GM18517 (cell line): ENCODE data around the gene RASAL2.
"Not testable (repeated sequence)": the region's sequence is repeated elsewhere in the genome, so short reads cannot be mapped to it uniquely, and the experiment has no call there.

Source experiments
- ATAC-seq: cut with Tn5 transposase; IDR thresholded peaks from one replicate; pipeline ENCODE4 v1.9.1; 2021; ENCODE audit warnings: mild to moderate bottlenecking, moderate library complexity; ENCODE audit not compliant: unreplicated experiment

The RASAL2 gene

GRCh38 chr1:178218550-178218949, 124.6 kb downstream of the RASAL2 start:
- no peak for ATAC-seq

DNA sequence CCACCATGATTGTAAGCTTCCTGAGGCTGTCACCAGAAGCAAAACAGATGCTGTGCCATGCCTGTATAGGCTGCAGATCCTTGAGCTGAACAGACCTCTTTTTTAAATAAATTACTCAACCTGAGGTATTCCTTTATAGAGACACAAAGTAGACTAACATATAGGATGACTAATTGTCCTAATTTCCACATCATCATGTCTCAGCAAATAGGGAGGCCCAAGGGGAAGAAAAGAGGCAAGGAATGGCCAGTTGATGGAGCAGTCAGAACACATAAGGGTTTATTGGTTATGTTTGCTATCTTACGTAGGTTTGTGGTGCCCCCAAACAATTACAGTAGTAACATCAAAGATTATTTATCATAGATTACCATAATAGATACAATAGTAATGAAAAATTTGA, 126.2 kb downstream of the RASAL2 start:
- ATAC-seq = no peak

DNA sequence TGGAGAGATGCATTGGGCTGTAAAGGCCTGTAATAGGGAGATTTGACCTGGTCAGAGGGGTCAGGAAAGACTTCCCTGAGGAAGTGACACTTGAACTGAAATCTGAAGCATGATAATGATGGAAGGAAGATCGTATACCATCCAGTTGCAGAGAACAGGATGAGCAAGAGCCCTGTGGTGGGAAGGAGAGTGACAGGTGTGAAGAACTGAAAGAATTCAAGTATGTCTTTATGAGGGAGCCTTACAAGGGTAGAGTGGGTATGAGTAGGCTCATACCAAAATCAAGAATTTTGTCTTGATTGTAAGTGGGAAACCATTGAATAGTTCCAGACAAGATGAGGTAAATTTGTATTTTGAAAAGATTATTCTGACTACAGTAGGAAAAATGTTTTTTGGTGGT, 129.4 kb downstream of the RASAL2 start:
- no peak for ATAC-seq

- ATAC-seq = no peak
These were observed 130.5 kb downstream of the RASAL2 start for GRCh38 chr1:178224358-178224757.

DNA sequence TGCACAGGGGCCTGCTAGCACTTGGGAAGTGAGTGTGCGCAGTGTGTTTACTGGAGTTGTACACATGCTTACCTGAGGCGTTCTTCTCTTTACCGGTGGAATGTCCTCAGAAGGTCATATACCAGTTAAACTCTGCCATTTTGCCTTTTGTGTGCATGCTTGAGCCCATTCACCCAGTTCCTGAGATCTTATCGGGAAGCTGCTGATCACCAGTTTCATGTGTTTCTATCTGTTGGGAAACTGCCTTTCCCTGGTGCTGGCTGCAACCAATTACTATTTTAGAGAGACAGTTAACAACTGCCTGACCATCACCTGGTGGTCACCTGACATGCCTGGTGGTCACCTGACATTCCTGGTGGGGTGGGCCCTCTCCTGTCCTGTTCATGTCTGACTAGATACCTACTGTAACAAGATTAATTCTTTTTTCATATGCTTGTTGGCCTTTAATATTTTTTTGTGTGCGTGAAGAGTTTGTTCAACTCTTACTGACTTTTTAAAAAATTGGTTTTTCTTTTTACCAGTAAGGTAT, 137.0 kb downstream of the RASAL2 start:
- ATAC-seq = no peak

DNA sequence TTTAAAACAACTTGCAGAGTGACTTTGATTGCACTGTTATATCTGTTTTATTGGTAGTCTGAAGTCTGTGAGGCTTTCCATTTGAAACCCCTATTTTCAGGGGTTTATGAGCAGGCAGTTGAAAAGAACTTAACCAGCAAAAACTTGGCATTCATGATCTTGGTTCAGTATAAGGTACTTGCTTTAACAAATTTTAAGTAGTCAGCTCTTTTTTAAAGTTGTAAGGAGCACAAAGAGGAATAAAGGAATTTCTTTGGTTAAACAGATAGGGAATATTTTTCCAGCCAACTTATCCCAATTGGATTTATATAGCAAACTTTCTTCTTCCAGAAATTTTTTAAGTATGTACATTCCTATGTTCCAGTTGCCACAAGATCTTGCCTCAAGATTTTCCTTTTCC, 138.2 kb downstream of the RASAL2 start:
- ATAC-seq = no peak

GRCh38 chr1:178232949-178233348, 139.0 kb downstream of the RASAL2 start:
- no peak for ATAC-seq

DNA sequence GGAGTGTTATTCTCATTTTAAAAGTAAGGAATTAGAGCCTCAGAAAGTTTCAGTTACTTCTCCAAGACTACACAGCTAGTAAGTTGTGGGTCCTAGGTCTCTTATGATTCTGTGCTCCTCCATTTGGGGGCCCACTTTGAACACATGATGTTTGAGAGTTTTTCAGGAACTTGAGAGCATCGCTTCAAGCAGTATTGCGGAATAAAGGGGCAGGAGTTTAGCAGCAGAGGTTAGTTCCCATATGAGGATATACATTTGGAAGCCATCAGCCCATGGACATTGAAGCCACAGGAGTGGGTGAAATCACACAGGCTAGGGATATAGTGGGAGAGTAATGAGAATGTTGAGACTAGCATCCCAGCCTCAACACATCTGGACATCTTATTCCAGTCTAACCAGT, 143.2 kb downstream of the RASAL2 start:
- no peak for ATAC-seq

GRCh38 chr1:178238722-178239510, 145.0 kb downstream of the RASAL2 start:
- ATAC-seq = no peak

DNA sequence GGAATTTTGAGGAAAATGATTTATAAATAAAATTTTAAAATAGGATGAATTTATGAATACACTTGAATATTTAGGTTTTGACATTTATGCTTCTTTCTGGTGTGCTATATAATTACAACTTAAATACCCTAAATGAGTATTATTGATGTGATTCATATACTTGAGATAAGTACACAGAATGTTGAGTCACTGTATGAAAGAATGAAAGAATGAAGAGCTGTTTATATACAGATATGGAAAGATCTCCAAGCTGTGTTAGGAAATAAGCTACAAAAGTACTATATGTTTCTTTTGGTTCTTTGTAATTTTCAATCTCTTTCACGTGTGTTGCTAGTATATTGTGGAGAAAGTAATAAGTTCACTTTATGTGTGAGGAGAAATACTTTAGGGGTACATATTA, 147.2 kb downstream of the RASAL2 start:
- no peak for ATAC-seq

DNA sequence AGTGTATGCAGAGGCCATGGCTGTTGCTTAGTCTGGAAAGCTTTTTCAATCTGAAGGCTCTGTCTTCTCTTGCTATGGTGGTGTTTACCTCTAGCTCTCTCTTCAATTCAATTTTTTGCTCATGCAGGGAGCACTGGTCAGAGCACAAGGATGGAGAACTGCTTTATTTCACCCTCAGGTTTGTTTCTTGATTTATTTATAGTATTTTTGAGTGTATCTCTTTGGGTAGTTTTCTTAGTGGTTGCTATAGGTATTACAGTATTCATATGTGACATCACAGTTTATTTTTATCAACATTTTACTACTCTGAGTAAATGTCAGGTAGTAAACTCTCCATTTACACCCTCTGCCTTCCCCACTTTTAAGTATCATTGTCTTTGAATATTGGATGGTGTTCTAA, 147.9 kb downstream of the RASAL2 start:
- no peak for ATAC-seq

- ATAC-seq = no peak
These were observed 149.2 kb downstream of the RASAL2 start for GRCh38 chr1:178243119-178243518.

DNA sequence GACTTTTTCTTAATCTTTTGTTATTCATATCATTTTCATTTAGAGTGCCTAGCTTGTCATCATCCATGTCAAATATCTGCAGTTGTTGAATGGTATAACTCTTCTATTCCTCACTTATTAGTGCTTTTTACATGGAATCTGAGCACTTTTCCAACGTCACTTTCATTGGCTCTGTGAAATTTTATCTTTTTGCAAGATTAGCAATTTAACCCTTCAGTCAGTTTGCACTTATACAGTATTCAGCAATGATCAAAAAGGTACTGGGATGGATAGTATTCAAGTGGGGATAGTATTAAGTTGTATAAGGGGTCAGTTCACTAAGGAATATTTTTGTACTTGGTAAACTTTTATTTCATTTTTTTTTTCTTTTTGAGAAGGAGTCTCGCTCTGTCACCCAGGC, 150.0 kb downstream of the RASAL2 start:
- ATAC-seq = no peak

DNA sequence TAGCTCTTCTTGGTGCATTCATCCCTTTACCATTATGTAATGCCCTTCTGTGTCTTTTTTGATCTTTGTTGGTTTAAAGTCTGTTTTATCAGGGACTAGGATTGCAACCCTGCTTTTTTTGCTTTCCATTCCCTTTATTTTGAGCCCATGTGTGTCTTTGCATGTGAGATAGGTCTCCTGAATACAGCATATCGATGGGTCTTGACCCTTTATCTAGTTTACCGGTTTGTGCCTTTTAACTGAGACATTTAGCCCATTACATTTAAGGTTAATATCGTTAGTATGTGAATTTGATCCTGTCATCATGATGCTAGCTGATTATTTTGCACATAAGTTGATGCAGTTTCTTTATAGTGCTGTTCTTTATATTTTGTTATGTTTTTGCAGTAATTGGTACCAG, 154.4 kb downstream of the RASAL2 start:
- ATAC-seq = not testable (repeated sequence)

- not testable (repeated sequence) for ATAC-seq
These were observed 159.7 kb downstream of the RASAL2 start for GRCh38 chr1:178253581-178253980.

GRCh38 chr1:178254433-178254832, 160.5 kb downstream of the RASAL2 start:
- no peak for ATAC-seq

DNA sequence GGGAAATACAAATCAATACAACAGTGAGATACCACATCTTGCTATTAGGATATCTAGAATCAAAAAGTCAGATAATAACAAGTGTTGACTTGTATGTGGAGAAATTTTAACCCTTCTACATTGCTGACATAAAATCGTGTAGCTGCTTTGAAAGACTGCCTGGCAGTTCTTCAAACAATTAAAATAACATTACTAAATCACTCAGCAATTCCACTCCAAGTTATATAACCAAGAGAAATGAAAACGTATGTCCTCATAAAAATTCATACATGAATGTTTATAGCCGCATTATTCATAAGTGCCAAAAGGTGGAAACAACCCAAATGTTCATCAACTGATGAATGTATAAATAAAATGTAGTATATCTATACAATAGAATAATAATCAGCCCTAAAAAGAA, 164.6 kb downstream of the RASAL2 start:
- ATAC-seq = no peak

DNA sequence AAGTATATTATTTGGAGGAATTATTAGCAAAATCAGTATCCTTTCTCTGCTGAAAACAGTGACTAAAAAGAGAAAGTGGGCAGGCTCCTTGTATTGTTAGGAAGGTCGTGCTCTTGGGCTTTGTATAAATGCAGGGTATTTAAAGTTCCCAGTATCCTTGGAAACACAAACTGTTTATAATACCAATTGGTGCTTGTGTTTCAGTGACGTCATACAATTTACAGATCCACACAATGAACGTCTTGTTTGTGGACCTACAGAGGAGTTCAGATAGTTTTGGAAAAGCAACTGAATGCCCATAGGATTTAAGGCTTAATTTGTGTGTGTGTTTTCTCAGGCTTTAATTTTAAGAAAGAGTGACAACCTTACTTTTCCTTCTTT, 168.2 kb downstream of the RASAL2 start:
- ATAC-seq = no peak

GRCh38 chr1:178263341-178263740, 169.4 kb downstream of the RASAL2 start:
- ATAC-seq = no peak

DNA sequence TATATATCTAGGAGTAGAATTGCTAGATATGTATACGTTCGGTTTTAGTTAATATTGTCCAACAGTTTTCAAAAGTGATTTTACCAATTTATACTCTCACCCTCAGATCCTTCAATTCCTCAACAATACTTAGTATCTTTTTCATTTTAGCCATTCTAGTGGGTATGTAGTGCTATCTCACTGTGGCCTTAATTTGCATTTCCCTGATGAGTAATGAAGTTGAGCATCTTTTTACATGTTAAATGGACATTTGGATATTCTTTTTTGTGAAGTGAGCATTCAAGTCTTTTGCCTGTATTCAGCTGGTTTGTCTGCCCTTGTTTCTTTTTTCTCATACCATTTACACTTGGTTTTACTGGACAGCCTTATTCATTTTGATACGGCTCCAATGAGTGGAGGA, 172.2 kb downstream of the RASAL2 start:
- ATAC-seq = no peak

GRCh38 chr1:178266619-178267066, 172.7 kb downstream of the RASAL2 start:
- no peak for ATAC-seq

GRCh38 chr1:178267646-178268094, 173.8 kb downstream of the RASAL2 start:
- ATAC-seq = no peak

- no peak for ATAC-seq
These were observed 177.6 kb downstream of the RASAL2 start for GRCh38 chr1:178271471-178271870.
